ENCODE results near the gene SLC18A3.

The SLC18A3 gene

DNA sequence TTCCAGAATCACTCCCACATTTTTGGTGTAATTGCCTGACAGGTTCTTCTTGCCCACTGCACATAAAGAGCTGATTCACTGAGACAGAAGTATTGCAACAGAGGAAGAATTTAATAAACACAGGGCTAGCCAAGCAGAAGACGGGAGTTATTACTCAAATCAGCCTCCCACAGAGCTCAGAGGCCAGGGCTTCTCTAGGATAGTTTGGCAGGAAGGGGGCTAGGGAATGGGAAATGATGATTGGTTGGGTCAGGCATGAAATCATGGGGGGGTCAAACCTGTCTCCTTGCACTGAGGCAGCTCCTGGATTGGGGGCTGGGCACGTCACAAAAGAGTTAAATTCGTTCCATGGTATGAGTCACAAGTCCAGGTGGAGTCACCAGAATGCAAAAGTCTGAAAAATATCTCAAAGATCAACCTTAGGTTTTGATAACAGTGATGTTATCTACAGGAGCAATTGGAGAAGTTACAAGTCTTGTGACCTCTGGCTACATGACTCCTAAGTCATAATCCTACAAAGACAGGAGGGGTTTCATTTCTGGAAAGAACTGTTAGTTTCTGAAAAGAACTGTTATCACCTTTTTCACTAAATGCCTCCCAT lies 41.0 kb upstream of the SLC18A3 start:
- H3K4me1 ChIP-seq (ENCODE audit: control insufficient read depth, low read depth, low read length): no peaks in the 10 kb centered on the region
- no CpG with 5 or more reads among the region's 3 CpGs for WGBS (ENCODE audit: extremely low coverage, insufficient coverage, low lambda C conversion rate)
- H3K4ac ChIP-seq (ENCODE audit: low read depth, low read length): no peak overlapping the region
- no peak overlapping the region for H3K9ac ChIP-seq (ENCODE audit: low read length)
- no peak overlapping the region for H3K23ac ChIP-seq (ENCODE audit: low read length)
- no peaks in the 10 kb centered on the region for H3K27me3 ChIP-seq (ENCODE audit: insufficient read depth, low read length, poor library complexity)
- no peaks in the 10 kb centered on the region for H3K79me2 ChIP-seq (ENCODE audit: control insufficient read depth, insufficient read depth, low read length)
- no peak overlapping the region for H3K4me2 ChIP-seq (ENCODE audit: low read length)
- no peaks in the 10 kb centered on the region for H3K36me3 ChIP-seq (ENCODE audit: control insufficient read depth, insufficient read depth, low read length)
- no peak overlapping the region for H2BK120ac ChIP-seq (ENCODE audit: low read depth, low read length)
- DNase-seq: no peak
- H3K18ac ChIP-seq (ENCODE audit: low read length): no peak overlapping the region
- H3K79me1 ChIP-seq (ENCODE audit: low read length): no peaks in the 10 kb centered on the region
- no peak overlapping the region for H2BK15ac ChIP-seq (replicated peaks; ENCODE audit: low read depth)
- H4K5ac ChIP-seq (ENCODE audit: low read length): no peak overlapping the region
- no peak overlapping the region for H2BK5ac ChIP-seq (ENCODE audit: low read length)
- no peak overlapping the region for H3K27ac ChIP-seq (ENCODE audit: low read depth, low read length)
- H2AK5ac ChIP-seq (ENCODE audit: low read length): no peak overlapping the region
- H4K8ac ChIP-seq (ENCODE audit: low read depth, low read length): no peak overlapping the region
- H3K56ac ChIP-seq (ENCODE audit: low read length): no peak overlapping the region
- H3K4me3 ChIP-seq (ENCODE audit: low read length): no peak overlapping the region

GRCh38 chr10:49571388-49571787 lies 38.7 kb upstream of the SLC18A3 start:
- no CpG with 5 or more reads among the region's 2 CpGs for WGBS (ENCODE audit: extremely low coverage, insufficient coverage, low lambda C conversion rate)
- no peaks in the 10 kb centered on the region for H3K79me2 ChIP-seq (ENCODE audit: control insufficient read depth, insufficient read depth, low read length)
- no peak overlapping the region for H3K18ac ChIP-seq (ENCODE audit: low read length)
- H3K27me3 ChIP-seq (ENCODE audit: insufficient read depth, low read length, poor library complexity): no peaks in the 10 kb centered on the region
- no peak overlapping the region for H3K27ac ChIP-seq (ENCODE audit: low read depth, low read length)
- no peak overlapping the region for H2BK120ac ChIP-seq (ENCODE audit: low read depth, low read length)
- no peak overlapping the region for H4K5ac ChIP-seq (ENCODE audit: low read length)
- H3K36me3 ChIP-seq (ENCODE audit: control insufficient read depth, insufficient read depth, low read length): no peaks in the 10 kb centered on the region
- H3K56ac ChIP-seq (ENCODE audit: low read length): no peak overlapping the region
- no peaks in the 10 kb centered on the region for H3K4me1 ChIP-seq (ENCODE audit: control insufficient read depth, low read depth, low read length)
- no peak overlapping the region for H3K23ac ChIP-seq (ENCODE audit: low read length)
- H2BK5ac ChIP-seq (ENCODE audit: low read length): no peak overlapping the region
- no peaks in the 10 kb centered on the region for H3K79me1 ChIP-seq (ENCODE audit: low read length)
- H2AK5ac ChIP-seq (ENCODE audit: low read length): no peak overlapping the region
- H2BK15ac ChIP-seq (replicated peaks; ENCODE audit: low read depth): no peak overlapping the region
- H3K4ac ChIP-seq (ENCODE audit: low read depth, low read length): no peak overlapping the region
- no peak overlapping the region for H3K9ac ChIP-seq (ENCODE audit: low read length)
- no peak overlapping the region for H3K4me2 ChIP-seq (ENCODE audit: low read length)
- H4K8ac ChIP-seq (ENCODE audit: low read depth, low read length): no peak overlapping the region
- DNase-seq: no peak
- H3K4me3 ChIP-seq (ENCODE audit: low read length): no peak overlapping the region

DNA sequence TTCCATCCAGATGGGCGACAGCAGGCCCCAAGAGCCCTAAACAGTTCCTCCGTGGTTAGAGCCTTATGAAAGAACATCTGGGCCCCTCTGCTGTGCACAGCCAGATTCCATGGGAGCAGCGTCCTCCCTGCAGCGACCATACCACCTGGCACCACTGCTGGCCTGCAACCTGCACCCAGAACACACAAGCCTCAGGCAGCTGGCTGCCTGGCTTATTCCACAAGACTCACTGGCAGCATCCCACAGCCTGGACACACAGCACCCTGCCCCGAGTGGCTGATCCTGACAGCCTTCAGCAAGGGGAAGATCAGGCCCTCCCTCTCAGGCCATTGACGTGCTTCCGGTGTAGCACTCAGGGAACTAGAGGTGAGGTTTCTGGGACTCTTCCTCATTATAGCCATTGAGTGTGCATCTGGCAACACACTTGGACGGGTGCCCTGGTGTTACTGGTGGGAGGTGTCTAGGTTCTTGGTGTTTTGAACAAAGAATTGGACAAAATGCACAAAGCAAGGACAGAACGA lies 37.5 kb upstream of the SLC18A3 start:
- no CpG with 5 or more reads among the region's 9 CpGs for WGBS (ENCODE audit: extremely low coverage, insufficient coverage, low lambda C conversion rate)
- no peak overlapping the region for H3K4me2 ChIP-seq (ENCODE audit: low read length)

GRCh38 chr10:49575489-49576072 lies 34.5 kb upstream of the SLC18A3 start:
- Histone ChIP-seq H3K79me2 (ENCODE audit: control insufficient read depth, insufficient read depth, low read length) (no peaks in the 10 kb centered on the region), H3K4ac (ENCODE audit: low read depth, low read length) (no peak overlapping the region), H2BK120ac (ENCODE audit: low read depth, low read length) (no peak overlapping the region), H3K4me2 (ENCODE audit: low read length) (no peak overlapping the region), H3K4me1 (ENCODE audit: control insufficient read depth, low read depth, low read length) (no peaks in the 10 kb centered on the region), H2AK5ac (ENCODE audit: low read length) (no peak overlapping the region), H4K8ac (ENCODE audit: low read depth, low read length) (no peak overlapping the region), H4K5ac (ENCODE audit: low read length) (no peak overlapping the region), H3K9ac (ENCODE audit: low read length) (no peak overlapping the region), H3K23ac (ENCODE audit: low read length) (no peak overlapping the region), H3K79me1 (ENCODE audit: low read length) (no peaks in the 10 kb centered on the region), H3K27me3 (ENCODE audit: insufficient read depth, low read length, poor library complexity) (no peaks in the 10 kb centered on the region), H3K27ac (ENCODE audit: low read depth, low read length) (no peak overlapping the region), H2BK15ac (replicated peaks; ENCODE audit: low read depth) (no peak overlapping the region), H2BK5ac (ENCODE audit: low read length) (no peak overlapping the region), H3K36me3 (ENCODE audit: control insufficient read depth, insufficient read depth, low read length) (no peaks in the 10 kb centered on the region), H3K56ac (ENCODE audit: low read length) (no peak overlapping the region), H3K18ac (ENCODE audit: low read length) (no peak overlapping the region), H3K4me3 (ENCODE audit: low read length) (no peak overlapping the region)
- DNase-seq: no peak
- WGBS (ENCODE audit: extremely low coverage, insufficient coverage, low lambda C conversion rate): no CpG with 5 or more reads among the region's 11 CpGs

More for the DNA sequence above, 37.5 kb upstream of the SLC18A3 start:
- no peak overlapping the region for H3K18ac ChIP-seq (ENCODE audit: low read length)
- H4K5ac ChIP-seq (ENCODE audit: low read length): no peak overlapping the region
- H3K4ac ChIP-seq (ENCODE audit: low read depth, low read length): no peak overlapping the region
- H3K27me3 ChIP-seq (ENCODE audit: insufficient read depth, low read length, poor library complexity): no peaks in the 10 kb centered on the region
- H3K79me1 ChIP-seq (ENCODE audit: low read length): no peaks in the 10 kb centered on the region
- no peak overlapping the region for H3K23ac ChIP-seq (ENCODE audit: low read length)
- H3K9ac ChIP-seq (ENCODE audit: low read length): no peak overlapping the region
- no peaks in the 10 kb centered on the region for H3K36me3 ChIP-seq (ENCODE audit: control insufficient read depth, insufficient read depth, low read length)
- no peak overlapping the region for H4K8ac ChIP-seq (ENCODE audit: low read depth, low read length)
- no peaks in the 10 kb centered on the region for H3K79me2 ChIP-seq (ENCODE audit: control insufficient read depth, insufficient read depth, low read length)
- no peak overlapping the region for H3K4me3 ChIP-seq (ENCODE audit: low read length)
- H2BK120ac ChIP-seq (ENCODE audit: low read depth, low read length): no peak overlapping the region
- no peak for DNase-seq
- no peak overlapping the region for H3K56ac ChIP-seq (ENCODE audit: low read length)
- no peak overlapping the region for H3K27ac ChIP-seq (ENCODE audit: low read depth, low read length)
- H3K4me1 ChIP-seq (ENCODE audit: control insufficient read depth, low read depth, low read length): no peaks in the 10 kb centered on the region
- H2AK5ac ChIP-seq (ENCODE audit: low read length): no peak overlapping the region
- no peak overlapping the region for H2BK5ac ChIP-seq (ENCODE audit: low read length)
- H2BK15ac ChIP-seq (replicated peaks; ENCODE audit: low read depth): no peak overlapping the region

GRCh38 chr10:49577182-49577925 lies 32.8 kb upstream of the SLC18A3 start:
- no CpG with 5 or more reads among the region's 2 CpGs for WGBS (ENCODE audit: extremely low coverage, insufficient coverage, low lambda C conversion rate)
- no peak overlapping the region for H3K23ac ChIP-seq (ENCODE audit: low read length)
- no peak overlapping the region for H3K18ac ChIP-seq (ENCODE audit: low read length)
- H3K79me2 ChIP-seq (ENCODE audit: control insufficient read depth, insufficient read depth, low read length): no peaks in the 10 kb centered on the region
- no peak overlapping the region for H3K56ac ChIP-seq (ENCODE audit: low read length)
- no peaks in the 10 kb centered on the region for H3K79me1 ChIP-seq (ENCODE audit: low read length)
- H2BK5ac ChIP-seq (ENCODE audit: low read length): no peak overlapping the region
- no peak overlapping the region for H3K9ac ChIP-seq (ENCODE audit: low read length)
- H3K4me2 ChIP-seq (ENCODE audit: low read length): no peak overlapping the region
- H2BK120ac ChIP-seq (ENCODE audit: low read depth, low read length): no peak overlapping the region
- no peak overlapping the region for H2BK15ac ChIP-seq (replicated peaks; ENCODE audit: low read depth)
- no peak for DNase-seq
- no peaks in the 10 kb centered on the region for H3K36me3 ChIP-seq (ENCODE audit: control insufficient read depth, insufficient read depth, low read length)
- H4K5ac ChIP-seq (ENCODE audit: low read length): no peak overlapping the region
- H3K4ac ChIP-seq (ENCODE audit: low read depth, low read length): no peak overlapping the region
- H4K8ac ChIP-seq (ENCODE audit: low read depth, low read length): no peak overlapping the region
- no peak overlapping the region for H2AK5ac ChIP-seq (ENCODE audit: low read length)
- no peak overlapping the region for H3K4me3 ChIP-seq (ENCODE audit: low read length)
- no peaks in the 10 kb centered on the region for H3K4me1 ChIP-seq (ENCODE audit: control insufficient read depth, low read depth, low read length)
- H3K27me3 ChIP-seq (ENCODE audit: insufficient read depth, low read length, poor library complexity): no peaks in the 10 kb centered on the region
- no peak overlapping the region for H3K27ac ChIP-seq (ENCODE audit: low read depth, low read length)

Measured in mesendoderm (in vitro differentiated cells).